Stimulated activated naive CD8-positive, alpha-beta T cell treated with anti-CD3 and anti-CD28 coated beads, Interleukin-15, Interleukin-2, amounts not matched to agents 100 U/mL and 50 U/mL, for 24 hours (primary cell): ENCODE results near the gene GFRA4.
"Not testable (repeated sequence)": the region's sequence is repeated elsewhere in the genome, so short reads cannot be mapped to it uniquely, and the experiment has no call there.

Experiments
- ATAC-seq: fragments of 150-1000 bp; cut with Tn5 transposase; one replicate; pipeline ENCODE4 v1.10.0; 2021
- DNase-seq: peaks from one replicate; pipeline ENCODE4 v3.0.0; 2021

GFRA4 gene

GRCh38 chr20:3615171-3615840, 47.9 kb downstream of the GFRA4 start:
- not testable (repeated sequence) for ATAC-seq, DNase-seq

DNA sequence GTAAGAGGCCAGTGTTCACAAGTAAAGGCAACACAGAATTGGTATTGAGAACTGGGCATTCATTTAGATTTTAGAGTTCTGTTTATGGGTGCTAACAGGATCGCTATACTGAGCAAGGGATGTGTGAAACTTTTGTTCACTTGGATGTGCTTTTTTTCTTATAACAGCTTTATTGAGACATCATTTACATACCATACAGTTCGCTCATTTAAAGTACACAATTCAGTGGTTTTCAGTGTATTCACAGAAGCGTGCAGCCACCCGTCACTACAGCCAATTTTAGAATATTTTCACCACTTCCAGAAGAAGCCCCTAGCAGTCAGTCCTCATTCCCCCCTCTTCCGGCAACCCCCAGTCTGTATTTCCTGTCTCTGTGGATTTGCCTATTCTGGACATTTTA, 48.7 kb downstream of the GFRA4 start:
- DNase-seq: no peak

DNA sequence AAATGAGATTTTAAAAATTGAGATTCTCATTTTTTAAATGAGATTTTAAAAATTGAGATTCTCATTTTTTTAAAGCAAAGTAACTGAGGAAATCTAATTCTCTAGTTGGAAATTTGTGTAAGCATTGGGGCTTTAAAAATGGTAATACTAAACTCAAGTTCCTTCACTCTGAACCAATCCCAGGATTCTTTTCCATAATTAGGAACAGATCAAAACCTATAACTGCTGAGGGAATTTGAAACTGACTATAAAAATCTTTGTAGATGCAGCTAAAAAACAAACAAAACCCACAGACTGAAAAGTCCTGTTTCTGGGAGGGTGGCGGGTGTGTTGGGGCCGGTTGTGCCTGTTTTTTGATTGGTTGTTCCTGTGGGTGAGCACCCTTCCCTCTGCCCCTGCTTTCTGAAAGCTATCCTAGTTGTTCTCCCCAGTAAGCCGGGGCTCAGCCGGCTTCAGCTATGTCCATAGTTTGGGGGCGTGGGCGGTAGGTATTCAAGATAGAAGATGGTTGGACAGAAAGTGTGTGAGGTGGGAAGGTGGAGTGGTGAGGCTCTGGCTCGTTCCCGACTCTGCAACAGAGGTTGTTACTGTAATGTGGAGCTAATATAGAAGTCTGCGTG, 49.3 kb downstream of the GFRA4 start:
- DNase-seq: no peak

More for the DNA sequence above, 48.7 kb downstream of the GFRA4 start:
- ATAC-seq: no peak

GRCh38 chr20:3612795-3613572, 50.2 kb downstream of the GFRA4 start:
- no peak for DNase-seq
- no peak for ATAC-seq

More for the DNA sequence above, 49.3 kb downstream of the GFRA4 start:
- ATAC-seq: no peak

DNA sequence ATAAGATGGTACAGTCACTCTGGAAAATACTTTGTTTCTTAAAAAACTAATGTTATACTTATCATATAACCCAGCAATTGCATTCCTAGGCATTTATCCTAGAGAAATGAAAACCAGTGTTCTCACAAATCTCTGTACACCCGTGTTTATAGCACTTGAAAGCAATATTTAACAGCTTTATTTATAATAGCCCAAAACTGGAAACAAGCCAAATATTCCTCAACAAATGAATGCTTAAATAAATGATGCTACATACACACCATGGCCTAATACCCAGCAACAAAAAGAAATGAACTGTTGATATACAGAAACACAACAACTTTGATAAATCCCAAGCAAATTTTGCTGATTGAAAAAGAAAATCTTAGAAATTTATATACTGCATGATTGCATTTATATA, 51.3 kb downstream of the GFRA4 start:
- DNase-seq: no peak
- no peak for ATAC-seq
